ENCODE measurements around the gene PRG2.

Gene PRG2

GRCh38 chr11:57390535-57390934 lies at the start of gene PRG2:
Gene PRG2 (minus strand): TSS chr11:57390650. CDS start chr11:57389944, 706 bp downstream.
- no peak for DNase-seq

GRCh38 chr11:57439786-57440185 lies 49.3 kb upstream of the PRG2 start:
- DNase-seq: no peak

- no peak for DNase-seq
Observed at GRCh38 chr11:57438345-57439285, 48.2 kb upstream of the PRG2 start.

GRCh38 chr11:57436031-57436430 lies 45.6 kb upstream of the PRG2 start:
- no peak for DNase-seq

GRCh38 chr11:57434640-57435546 lies 44.4 kb upstream of the PRG2 start:
- DNase-seq: no peak

- no peak for DNase-seq
Observed at GRCh38 chr11:57432714-57433163, 42.3 kb upstream of the PRG2 start.

- no peak for DNase-seq
Observed at GRCh38 chr11:57432149-57432561, 41.7 kb upstream of the PRG2 start.

GRCh38 chr11:57430952-57431351 lies 40.5 kb upstream of the PRG2 start:
- no peak for DNase-seq

GRCh38 chr11:57429946-57430345 lies 39.5 kb upstream of the PRG2 start:
- no peak for DNase-seq

GRCh38 chr11:57428643-57429042 lies 38.2 kb upstream of the PRG2 start:
- no peak for DNase-seq

- no peak for DNase-seq
Observed at GRCh38 chr11:57427727-57428082, 37.3 kb upstream of the PRG2 start.

- peak; percentile 57 for DNase-seq
Observed at GRCh38 chr11:57426929-57427726, 36.7 kb upstream of the PRG2 start, which contains the start of gene SLC43A3. Gene SLC43A3 (minus strand): TSS chr11:57427121. CDS start chr11:57426172, 949 bp downstream.

- DNase-seq: no peak
Observed at GRCh38 chr11:57426439-57426928, 36.0 kb upstream of the PRG2 start.

GRCh38 chr11:57425565-57426438 lies 35.4 kb upstream of the PRG2 start:
- DNase-seq: no peak

GRCh38 chr11:57424792-57425564 lies 34.5 kb upstream of the PRG2 start:
- DNase-seq: peak; percentile 92

- no peak for DNase-seq
Observed at GRCh38 chr11:57424137-57424791, 33.8 kb upstream of the PRG2 start.

- no peak for DNase-seq
Observed at GRCh38 chr11:57422669-57423068, 32.2 kb upstream of the PRG2 start.

- peak; percentile 25 for DNase-seq
Observed at GRCh38 chr11:57421805-57422204, 31.4 kb upstream of the PRG2 start.

GRCh38 chr11:57421066-57421465 lies 30.6 kb upstream of the PRG2 start:
- DNase-seq: no peak

GRCh38 chr11:57419146-57419545 lies 28.7 kb upstream of the PRG2 start:
- no peak for DNase-seq
